Measurements from ENCODE around the gene CXXC4. TPM values are rescaled to one million over a fixed set of nuclear protein-coding genes. Genes with fewer than 3 reads are reported as not detected.

The CXXC4 gene
- total RNA-seq, 2 experiments from 2014 or later = not detected

GRCh38 chr4:104436542-104436941, 58.2 kb downstream of the CXXC4 start:
- H3K4me1 Mint-ChIP-seq (ENCODE audit: low read depth) = no peaks in the 10 kb centered on the region
- CTCF ChIA-PET = interaction anchor here (1.1 kb wide), 1 partner anchor 424 kb away, joined by 3 read pairs; no protein-coding TSS in a partner anchor
- no peak overlapping the region for H3K27ac Mint-ChIP-seq
- H3K4me3 Mint-ChIP-seq = no peak overlapping the region
- H3K27me3 Mint-ChIP-seq = no peaks in the 10 kb centered on the region
- no peak for DNase-seq
- no peaks in the 10 kb centered on the region for H3K36me3 Mint-ChIP-seq
- H3K9me3 Mint-ChIP-seq = no peaks in the 10 kb centered on the region
- intact Hi-C loops (cut with micrococcal nuclease) = no loop called here
- POLR2A ChIA-PET = no interaction called here

GRCh38 chr4:104429150-104429741, 65.4 kb downstream of the CXXC4 start:
- Mint-ChIP-seq H3K4me1 (ENCODE audit: low read depth) (no peaks in the 10 kb centered on the region), H3K4me3 (no peak overlapping the region), H3K27me3 (no peaks in the 10 kb centered on the region), H3K9me3 (peaks cover 5% of the 10 kb centered on the region), H3K36me3 (no peaks in the 10 kb centered on the region), H3K27ac (no peak overlapping the region)
- intact Hi-C loops (cut with micrococcal nuclease) = no loop called here
- ChIA-PET POLR2A (no interaction called here), CTCF (no interaction called here)
- DNase-seq = no peak

DNA sequence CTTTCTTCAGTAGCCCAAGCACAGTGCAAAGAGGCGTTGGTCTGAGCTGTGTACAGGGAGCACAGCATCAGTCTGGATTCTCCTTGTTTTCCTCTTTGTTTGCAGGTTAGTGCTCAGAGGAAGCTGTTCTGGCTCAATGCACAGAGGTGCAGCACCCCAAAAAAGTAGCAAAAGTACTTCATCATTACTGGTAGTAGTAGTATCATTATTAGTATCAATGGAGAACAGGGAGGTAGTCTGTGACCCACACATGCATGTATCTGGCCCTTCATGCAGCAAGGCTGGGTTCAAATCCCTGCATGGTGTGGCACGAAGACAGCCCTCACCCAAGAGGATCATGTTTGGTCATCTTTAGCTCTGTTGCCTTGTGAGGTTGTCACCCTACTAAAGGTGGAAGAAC, 68.7 kb downstream of the CXXC4 start:
- ChIA-PET POLR2A (no interaction called here), CTCF (no interaction called here)
- Mint-ChIP-seq H3K4me3 (no peak overlapping the region), H3K27ac (no peak overlapping the region), H3K4me1 (ENCODE audit: low read depth) (no peaks in the 10 kb centered on the region), H3K9me3 (peaks cover 5% of the 10 kb centered on the region), H3K36me3 (no peaks in the 10 kb centered on the region), H3K27me3 (no peaks in the 10 kb centered on the region)
- DNase-seq = no peak
- intact Hi-C loops (cut with micrococcal nuclease) = no loop called here

- intact Hi-C loops (cut with micrococcal nuclease) = no loop called here
- CTCF ChIA-PET = no interaction called here
- H3K27ac Mint-ChIP-seq = no peak overlapping the region
Observed at GRCh38 chr4:104424989-104425388, 69.7 kb downstream of the CXXC4 start.

DNA sequence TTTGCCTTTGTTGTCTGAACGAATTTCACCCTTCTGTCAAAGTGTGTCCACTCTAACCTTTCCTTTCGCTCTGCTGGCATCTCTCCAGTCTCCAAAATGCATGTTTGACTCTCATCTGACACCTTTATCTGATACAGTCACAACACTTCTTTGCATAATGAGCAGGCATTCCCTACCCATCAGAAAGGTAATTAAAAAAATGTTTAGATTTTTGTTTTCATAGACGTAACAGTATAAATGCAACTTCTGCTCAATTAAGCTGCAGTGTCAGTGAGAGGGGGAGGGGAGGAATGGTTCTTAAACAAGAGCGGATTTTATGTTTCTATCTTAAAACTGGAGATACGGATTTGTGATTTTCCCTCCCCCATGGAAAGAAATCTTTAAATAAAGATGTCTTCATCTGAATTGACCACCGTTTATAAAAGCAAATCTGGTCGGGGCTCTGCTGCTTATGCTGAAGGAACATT, 70.2 kb downstream of the CXXC4 start:
- Mint-ChIP-seq H3K4me1 (ENCODE audit: low read depth) (no peaks in the 10 kb centered on the region), H3K9me3 (peaks cover 5% of the 10 kb centered on the region), H3K27me3 (no peaks in the 10 kb centered on the region), H3K36me3 (no peaks in the 10 kb centered on the region), H3K4me3 (no peak overlapping the region), H3K27ac (no peak overlapping the region)
- no peak for DNase-seq
- intact Hi-C loops (cut with micrococcal nuclease) = no loop called here
- ChIA-PET CTCF (no interaction called here), POLR2A (no interaction called here)

More at GRCh38 chr4:104424989-104425388, 69.7 kb downstream of the CXXC4 start:
- POLR2A ChIA-PET = no interaction called here
- peaks cover 5% of the 10 kb centered on the region for H3K9me3 Mint-ChIP-seq
- H3K36me3 Mint-ChIP-seq = no peaks in the 10 kb centered on the region
- H3K4me1 Mint-ChIP-seq (ENCODE audit: low read depth) = no peaks in the 10 kb centered on the region
- no peak for DNase-seq
- H3K27me3 Mint-ChIP-seq = no peaks in the 10 kb centered on the region
- no peak overlapping the region for H3K4me3 Mint-ChIP-seq

DNA sequence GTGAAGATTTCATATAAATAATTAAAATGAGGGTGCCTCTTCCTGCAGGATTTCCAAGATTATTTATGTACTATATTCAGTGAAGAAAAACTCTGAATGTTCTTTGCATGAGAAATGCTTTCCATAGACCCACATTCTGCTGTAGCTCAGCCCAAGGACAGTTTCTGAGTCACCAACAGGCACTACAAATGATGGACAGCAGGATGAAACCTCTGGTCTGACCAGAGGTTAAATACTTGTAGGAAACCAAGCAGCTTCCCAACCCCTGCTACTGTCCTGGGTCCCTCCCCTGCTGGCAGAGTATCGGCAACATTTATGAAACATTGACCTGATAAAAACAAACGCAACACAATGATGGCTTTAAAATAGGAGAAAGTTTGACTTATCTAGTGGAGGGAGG, 73.1 kb downstream of the CXXC4 start:
- H3K4me3 Mint-ChIP-seq = no peak overlapping the region
- ChIA-PET CTCF (no interaction called here), POLR2A (no interaction called here)
- intact Hi-C loops (cut with micrococcal nuclease) = no loop called here
- no peaks in the 10 kb centered on the region for H3K4me1 Mint-ChIP-seq (ENCODE audit: low read depth)
- H3K27me3 Mint-ChIP-seq = no peaks in the 10 kb centered on the region
- no peaks in the 10 kb centered on the region for H3K9me3 Mint-ChIP-seq
- no peaks in the 10 kb centered on the region for H3K36me3 Mint-ChIP-seq
- H3K27ac Mint-ChIP-seq = no peak overlapping the region
- DNase-seq = no peak

- DNase-seq = no peak
- no peak overlapping the region for H3K27ac Mint-ChIP-seq
- H3K27me3 Mint-ChIP-seq = no peaks in the 10 kb centered on the region
- H3K4me1 Mint-ChIP-seq (ENCODE audit: low read depth) = no peaks in the 10 kb centered on the region
- intact Hi-C loops (cut with micrococcal nuclease) = no loop called here
- H3K9me3 Mint-ChIP-seq = no peaks in the 10 kb centered on the region
- H3K36me3 Mint-ChIP-seq = no peaks in the 10 kb centered on the region
- ChIA-PET CTCF (no interaction called here), POLR2A (no interaction called here)
- no peak overlapping the region for H3K4me3 Mint-ChIP-seq
Observed at GRCh38 chr4:104420766-104421165, 73.9 kb downstream of the CXXC4 start.

All from activated CD4-positive, alpha-beta memory T cell treated with anti-CD3 and anti-CD28 coated beads for 36 hours (primary cell).